GM19328 (cell line): Measurements from ENCODE around the gene FEZ2.

ENCODE experiments used
- ATAC-seq: cut with Tn5 transposase; IDR thresholded peaks from one replicate; pipeline ENCODE4 v1.9.1; 2021; ENCODE audit warnings: mild to moderate bottlenecking, moderate library complexity; ENCODE audit not compliant: unreplicated experiment

Gene FEZ2

DNA sequence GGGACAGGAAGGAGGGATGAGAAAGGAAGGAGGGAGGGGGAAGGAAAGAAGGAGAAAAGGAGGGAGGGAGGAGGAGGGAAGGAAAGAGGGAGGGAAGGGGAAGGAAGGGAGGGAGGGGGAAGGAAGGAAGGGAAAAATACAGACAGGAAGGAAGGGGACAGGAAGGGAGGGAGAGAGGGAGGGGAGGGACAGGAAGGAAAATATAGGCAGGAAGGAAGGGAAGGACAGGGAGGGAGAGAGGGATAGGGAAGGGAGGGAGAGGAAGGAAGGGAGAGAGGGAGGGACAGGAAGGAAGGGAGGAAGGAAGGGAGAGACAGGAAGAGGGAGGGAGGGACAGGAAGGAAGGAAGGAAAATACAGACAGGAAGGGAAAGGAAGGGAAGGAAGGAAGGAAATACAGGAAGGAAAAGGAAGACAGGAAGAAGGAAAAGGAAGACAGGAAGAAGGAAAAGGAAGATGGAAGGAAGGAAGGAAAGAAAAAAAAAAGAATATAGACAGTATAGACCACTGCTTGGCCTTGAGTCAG is 63.6 kb downstream of the FEZ2 start:
- ATAC-seq: no peak

- no peak for ATAC-seq
Measured at GRCh38 chr2:36530983-36531354, 67.0 kb downstream of the FEZ2 start.

DNA sequence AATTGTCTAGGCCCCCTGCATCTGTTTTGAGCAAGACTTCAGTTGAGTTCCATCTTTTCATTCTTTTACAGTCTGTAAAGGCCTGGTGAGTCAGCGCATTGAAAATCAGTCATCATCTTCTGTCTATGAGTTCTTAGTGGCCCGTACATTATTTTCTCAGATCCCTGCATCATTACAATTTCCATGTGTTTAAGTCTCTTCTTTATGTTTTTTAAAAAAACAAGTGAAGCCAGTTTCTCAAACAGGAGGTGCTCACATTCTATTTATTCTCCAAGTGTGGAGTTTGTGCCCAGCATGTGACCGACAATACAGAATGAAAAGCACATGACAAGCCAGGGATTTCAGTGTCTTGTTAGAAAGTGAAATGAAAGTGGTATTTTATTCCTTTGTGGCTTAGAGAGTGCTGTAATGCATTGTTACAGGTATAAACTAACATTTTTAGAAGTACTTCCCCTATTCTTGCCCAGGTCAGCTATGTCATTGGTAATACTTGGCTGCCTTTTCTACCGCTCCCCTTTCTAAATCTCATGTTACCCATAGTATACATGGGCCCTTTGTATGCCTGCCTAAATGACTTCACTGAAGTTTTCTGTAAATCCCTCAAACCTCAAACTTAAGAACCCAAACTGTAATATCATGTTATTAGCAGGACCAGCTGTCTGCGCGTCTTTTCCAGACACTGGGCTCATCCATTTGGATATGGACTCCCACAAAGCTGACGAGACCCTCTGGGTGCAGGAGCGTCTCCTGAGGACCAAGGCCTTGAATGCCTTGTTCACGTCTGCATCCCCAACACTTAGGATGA is 67.6 kb downstream of the FEZ2 start:
- ATAC-seq: peak; percentile 77

GRCh38 chr2:36528766-36529392 is 69.1 kb downstream of the FEZ2 start:
- no peak for ATAC-seq

- ATAC-seq: no peak
Measured at GRCh38 chr2:36528274-36528673, 69.7 kb downstream of the FEZ2 start.

GRCh38 chr2:36526226-36526625 is 71.7 kb downstream of the FEZ2 start:
- ATAC-seq: no peak

- no peak for ATAC-seq
Measured at GRCh38 chr2:36525245-36525644, 72.7 kb downstream of the FEZ2 start.

DNA sequence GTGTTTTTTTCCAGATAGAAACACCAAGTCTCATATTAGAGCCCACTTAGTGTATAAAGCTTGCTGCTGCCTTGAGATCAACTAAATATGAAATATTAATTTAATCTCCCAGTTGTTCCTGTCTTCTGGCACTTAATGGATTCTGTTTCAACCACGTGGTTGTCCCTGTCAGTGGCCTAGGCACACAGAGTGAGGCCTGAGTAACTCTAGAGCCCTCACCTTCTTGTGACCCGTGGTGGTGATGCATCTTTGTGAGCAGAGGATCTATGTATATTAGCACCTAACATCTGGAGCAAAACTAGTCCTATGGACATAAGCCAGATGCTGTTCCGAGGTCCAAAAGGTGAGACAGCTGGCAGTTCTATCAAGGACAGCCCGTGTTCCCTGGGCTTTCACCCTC is 74.8 kb downstream of the FEZ2 start:
- ATAC-seq: no peak

DNA sequence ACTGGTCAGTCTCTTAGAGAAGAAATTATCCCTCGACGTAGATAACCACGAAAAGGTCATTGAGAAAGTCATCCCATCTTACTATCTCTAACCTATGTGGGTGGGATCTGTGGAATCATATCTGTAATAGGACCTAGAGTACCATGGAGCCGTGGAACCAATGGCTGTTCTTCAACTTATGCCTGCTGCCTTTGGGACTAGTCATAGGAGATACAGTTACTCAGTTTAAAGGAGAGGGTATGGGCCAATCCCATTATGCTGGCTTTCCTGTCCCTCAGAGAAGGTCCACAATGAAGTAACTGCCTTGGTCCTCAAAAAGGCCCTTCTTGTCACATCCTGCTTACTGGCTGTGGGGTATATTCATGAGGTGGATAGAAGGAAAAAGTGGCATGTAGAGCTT is 77.5 kb downstream of the FEZ2 start:
- no peak for ATAC-seq

GRCh38 chr2:36516136-36516870 is 81.7 kb downstream of the FEZ2 start:
- ATAC-seq: no peak

DNA sequence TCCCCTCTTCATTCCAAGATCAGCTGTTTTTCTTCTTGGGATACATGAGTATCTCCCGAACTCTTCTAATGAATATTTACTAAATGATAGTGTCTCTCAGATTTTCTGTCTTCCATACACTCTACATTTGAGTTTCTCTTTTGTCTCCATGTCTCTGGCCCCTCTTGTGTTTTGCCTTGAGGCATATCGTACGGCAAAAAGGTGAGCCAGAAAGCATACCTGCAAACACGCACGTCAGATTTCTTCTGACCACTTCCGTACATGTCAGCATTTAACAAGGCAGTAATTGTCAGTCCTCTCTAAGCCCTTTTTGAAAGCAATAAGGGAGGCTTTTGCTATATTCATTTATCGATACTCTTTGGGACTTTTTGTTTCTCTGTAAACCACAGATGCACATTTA is 82.4 kb downstream of the FEZ2 start:
- ATAC-seq: no peak

DNA sequence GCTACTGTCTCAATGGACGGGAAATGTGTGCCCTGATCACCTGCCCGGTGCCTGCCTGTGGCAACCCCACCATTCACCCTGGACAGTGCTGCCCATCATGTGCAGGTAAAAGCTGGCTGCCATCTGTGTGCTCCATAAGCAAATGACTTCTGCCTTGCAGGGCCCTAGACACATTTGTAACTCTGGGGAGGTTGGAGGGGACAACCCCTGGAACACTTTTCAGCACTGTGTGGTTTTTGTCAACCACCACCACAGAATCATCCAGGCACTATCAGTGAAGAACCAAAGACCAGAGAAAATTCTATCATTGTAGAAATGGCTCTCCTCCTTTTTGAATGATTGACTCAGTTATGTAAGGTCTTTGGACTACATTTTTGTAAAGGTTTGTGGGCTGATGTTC is 84.3 kb downstream of the FEZ2 start:
- ATAC-seq: no peak

GRCh38 chr2:36512705-36513104 is 85.3 kb downstream of the FEZ2 start:
- no peak for ATAC-seq

GRCh38 chr2:36511858-36512603 is 85.9 kb downstream of the FEZ2 start:
- ATAC-seq: no peak

DNA sequence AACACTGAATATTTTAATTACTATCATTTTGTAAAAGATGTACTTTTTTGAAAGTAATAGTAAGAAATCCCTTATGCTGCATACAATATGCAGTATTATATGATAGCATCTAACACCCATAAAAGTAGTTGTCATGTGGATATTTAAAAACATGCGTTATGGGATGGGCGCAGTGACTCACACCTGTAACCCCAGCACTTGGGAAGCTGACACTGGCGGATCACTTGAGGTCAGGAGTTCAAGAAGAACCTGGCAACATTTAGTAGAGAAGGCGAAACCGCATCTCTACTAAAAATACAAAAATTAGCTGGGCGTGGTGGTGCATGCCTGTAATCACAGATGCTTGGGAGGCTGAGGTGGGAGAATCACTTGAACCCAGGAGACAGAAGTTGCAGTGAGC is 88.9 kb downstream of the FEZ2 start:
- ATAC-seq: no peak

- ATAC-seq: peak; percentile 78
Measured at GRCh38 chr2:36507408-36507812, 90.6 kb downstream of the FEZ2 start.
